Neural cell (in vitro differentiated cells): Measurements from ENCODE around the gene UBALD1. TPM values are rescaled to one million over a fixed set of nuclear protein-coding genes. Genes with fewer than 3 reads are reported as not detected.

Source experiments
- H2AFZ ChIP-seq: fragments of 200-600, 300-800 bp; sonication (generic), shearing (Covaris generic); 2 replicates; pipeline ENCODE4 v1.6.0; 2014; ENCODE audit warnings: low read depth, mild to moderate bottlenecking, antibody characterized with exemption, low read length, moderate library complexity
- H3F3A ChIP-seq: fragments of 200-600 bp; shearing (Covaris generic); 2 replicates; pipeline ENCODE4 v1.6.1; 2016; ENCODE audit warnings: mild to moderate bottlenecking, moderate library complexity, mixed read lengths, antibody characterized with exemption, low read length; ENCODE audit not compliant: insufficient read depth, poor library complexity, severe bottlenecking
- H3K27ac ChIP-seq: fragments of 200-600, 300-800 bp; sonication (generic), shearing (Covaris generic); 2 replicates; pipeline ENCODE4 v1.5.1; 2014; ENCODE audit warnings: mild to moderate bottlenecking, low read length, moderate library complexity
- H3K27me3 ChIP-seq: fragments of 300-800, 200-600 bp; sonication (generic), shearing (Covaris generic); 2 replicates; pipeline ENCODE4 v1.6.0; 2014; ENCODE audit warnings: mild to moderate bottlenecking, low read depth, low read length, moderate library complexity; ENCODE audit not compliant: insufficient read depth
- H3K36me3 ChIP-seq: fragments of 300-800, 200-600 bp; sonication (generic), shearing (Covaris generic); 2 replicates; pipeline ENCODE4 v1.5.1; 2014; ENCODE audit warnings: mild to moderate bottlenecking, antibody characterized with exemption, low read length, moderate library complexity; ENCODE audit not compliant: insufficient read depth
- H3K4me2 ChIP-seq: fragments of 300-800, 200-600 bp; sonication (generic), shearing (Covaris generic); 2 replicates; pipeline ENCODE4 v1.6.0; 2014; ENCODE audit warnings: mild to moderate bottlenecking, low read length
- H3K4me3 ChIP-seq: fragments of 300-800, 200-600 bp; sonication (generic), shearing (Covaris generic); 2 replicates; pipeline ENCODE4 v1.5.1; 2014; ENCODE audit warnings: mild to moderate bottlenecking, low read length, moderate library complexity
- H3K79me2 ChIP-seq: fragments of 200-600 bp; shearing (Covaris generic); replicated peaks from 2 replicates; pipeline ENCODE4 v1.6.0; 2014; ENCODE audit warnings: mild to moderate bottlenecking, low read length, moderate library complexity; ENCODE audit not compliant: insufficient read depth
- H3K9ac ChIP-seq: fragments of 300-800, 200-600 bp; sonication (generic), shearing (Covaris generic); 2 replicates; pipeline ENCODE4 v1.6.1; 2016; ENCODE audit warnings: mild to moderate bottlenecking, low read length, mixed read lengths
- H3K9me2 ChIP-seq: fragments of 200-600 bp; shearing (Covaris generic); 2 replicates; pipeline ENCODE4 v1.6.1; 2016; ENCODE audit warnings: mild to moderate bottlenecking, low read length, mixed read lengths; ENCODE audit not compliant: insufficient read depth
- H3K9me3 ChIP-seq: fragments of 200-600, 300-800 bp; sonication (generic), shearing (Covaris generic); 2 replicates; pipeline ENCODE4 v1.6.1; 2016; ENCODE audit warnings: mild to moderate bottlenecking, mixed run types, low read length, moderate library complexity, mixed read lengths
- H4K20me1 ChIP-seq: fragments of 200-600 bp; shearing (Covaris generic); 2 replicates; pipeline ENCODE4 v1.6.1; 2016; ENCODE audit warnings: mild to moderate bottlenecking, mixed run types; ENCODE audit not compliant: insufficient read depth
- CTCF ChIP-seq: fragments of 450-650 bp; IDR thresholded peaks from 2 replicates; pipeline ENCODE4 v1.5.1; 2014; ENCODE audit warnings: antibody characterized with exemption, mild to moderate bottlenecking, moderate library complexity; ENCODE audit not compliant: poor library complexity, severe bottlenecking
- EP300 ChIP-seq: fragments of 450-650 bp; conservative IDR thresholded peaks from 2 replicates; pipeline ENCODE4 v1.6.1; 2014; ENCODE audit warnings: antibody characterized with exemption, mild to moderate bottlenecking, moderate library complexity; ENCODE audit not compliant: poor library complexity, severe bottlenecking
- EZH2 ChIP-seq: fragments of 200-600, 300-800 bp; shearing (Covaris generic), sonication (generic); IDR thresholded peaks from 2 replicates; pipeline ENCODE4 v1.6.1; 2014; ENCODE audit warnings: antibody characterized with exemption, low read length, borderline replicate concordance, mild to moderate bottlenecking; ENCODE audit not compliant: insufficient read depth, poor library complexity, severe bottlenecking
- MXI1 ChIP-seq: fragments of 450-650 bp; conservative IDR thresholded peaks from 2 replicates; pipeline ENCODE4 v1.6.1; 2014; ENCODE audit warnings: antibody characterized with exemption, mild to moderate bottlenecking; ENCODE audit not compliant: poor library complexity, severe bottlenecking
- POLR2AphosphoS5 ChIP-seq: IDR thresholded peaks from 2 replicates; pipeline ENCODE4 v1.6.1; 2012
- RAD21 ChIP-seq: fragments of 450-650 bp; conservative IDR thresholded peaks from 2 replicates; pipeline ENCODE4 v1.6.1; 2014; ENCODE audit warnings: antibody characterized with exemption, mild to moderate bottlenecking, moderate library complexity
- SMC3 ChIP-seq: fragments of 450-650 bp; conservative IDR thresholded peaks from 2 replicates; pipeline ENCODE4 v1.6.1; 2014; ENCODE audit warnings: antibody characterized with exemption, mild to moderate bottlenecking, moderate library complexity; ENCODE audit not compliant: poor library complexity
- TAF1 ChIP-seq: IDR thresholded peaks from 2 replicates; pipeline ENCODE4 v1.6.1; 2012; ENCODE audit warnings: low read depth
- polyA plus RNA-seq: library from polyadenylated mRNA; depleted of rRNA; stranded (reverse); fragments of >200 nt; gene quantifications from 2 replicates; pipeline ENCODE4 v1.2.3, GENCODE V29; 2014
- TF ChIP-seq, protein P1 (sequence below): IDR thresholded peaks from 2 replicates; pipeline ENCODE4 v1.6.1; 2012; ENCODE audit warnings: borderline replicate concordance

UBALD1 gene
- polyA plus RNA-seq, 1 donor from 2014 or later: 3.3 TPM

- Histone ChIP-seq H2AFZ (no peak overlapping the region), H3K9ac (no peak overlapping the region), H3K4me2 (no peak overlapping the region), H4K20me1 (no peaks in the 10 kb centered on the region), H3K27me3 (no peaks in the 10 kb centered on the region), H3K36me3 (no peaks in the 10 kb centered on the region), H3F3A (no peaks in the 10 kb centered on the region), H3K79me2 (no peaks in the 10 kb centered on the region), H3K27ac (no peak overlapping the region), H3K4me3 (no peak overlapping the region), H3K9me2 (no peaks in the 10 kb centered on the region), H3K9me3 (no peaks in the 10 kb centered on the region)
- no peak for TF ChIP-seq CTCF
- TF ChIP-seq MXI1: no peak
- TF ChIP-seq RAD21: no peak
- TF ChIP-seq EP300: no peak
- TF ChIP-seq SMC3: no peak
- no peak for TF ChIP-seq POLR2AphosphoS5
- no peak for TF ChIP-seq EZH2
- TF ChIP-seq, protein P1, sequence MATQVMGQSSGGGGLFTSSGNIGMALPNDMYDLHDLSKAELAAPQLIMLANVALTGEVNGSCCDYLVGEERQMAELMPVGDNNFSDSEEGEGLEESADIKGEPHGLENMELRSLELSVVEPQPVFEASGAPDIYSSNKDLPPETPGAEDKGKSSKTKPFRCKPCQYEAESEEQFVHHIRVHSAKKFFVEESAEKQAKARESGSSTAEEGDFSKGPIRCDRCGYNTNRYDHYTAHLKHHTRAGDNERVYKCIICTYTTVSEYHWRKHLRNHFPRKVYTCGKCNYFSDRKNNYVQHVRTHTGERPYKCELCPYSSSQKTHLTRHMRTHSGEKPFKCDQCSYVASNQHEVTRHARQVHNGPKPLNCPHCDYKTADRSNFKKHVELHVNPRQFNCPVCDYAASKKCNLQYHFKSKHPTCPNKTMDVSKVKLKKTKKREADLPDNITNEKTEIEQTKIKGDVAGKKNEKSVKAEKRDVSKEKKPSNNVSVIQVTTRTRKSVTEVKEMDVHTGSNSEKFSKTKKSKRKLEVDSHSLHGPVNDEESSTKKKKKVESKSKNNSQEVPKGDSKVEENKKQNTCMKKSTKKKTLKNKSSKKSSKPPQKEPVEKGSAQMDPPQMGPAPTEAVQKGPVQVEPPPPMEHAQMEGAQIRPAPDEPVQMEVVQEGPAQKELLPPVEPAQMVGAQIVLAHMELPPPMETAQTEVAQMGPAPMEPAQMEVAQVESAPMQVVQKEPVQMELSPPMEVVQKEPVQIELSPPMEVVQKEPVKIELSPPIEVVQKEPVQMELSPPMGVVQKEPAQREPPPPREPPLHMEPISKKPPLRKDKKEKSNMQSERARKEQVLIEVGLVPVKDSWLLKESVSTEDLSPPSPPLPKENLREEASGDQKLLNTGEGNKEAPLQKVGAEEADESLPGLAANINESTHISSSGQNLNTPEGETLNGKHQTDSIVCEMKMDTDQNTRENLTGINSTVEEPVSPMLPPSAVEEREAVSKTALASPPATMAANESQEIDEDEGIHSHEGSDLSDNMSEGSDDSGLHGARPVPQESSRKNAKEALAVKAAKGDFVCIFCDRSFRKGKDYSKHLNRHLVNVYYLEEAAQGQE: no peak
- TF ChIP-seq TAF1: no peak
Observed at GRCh38 chr16:4588961-4589360, 25.7 kb downstream of the UBALD1 start.

DNA sequence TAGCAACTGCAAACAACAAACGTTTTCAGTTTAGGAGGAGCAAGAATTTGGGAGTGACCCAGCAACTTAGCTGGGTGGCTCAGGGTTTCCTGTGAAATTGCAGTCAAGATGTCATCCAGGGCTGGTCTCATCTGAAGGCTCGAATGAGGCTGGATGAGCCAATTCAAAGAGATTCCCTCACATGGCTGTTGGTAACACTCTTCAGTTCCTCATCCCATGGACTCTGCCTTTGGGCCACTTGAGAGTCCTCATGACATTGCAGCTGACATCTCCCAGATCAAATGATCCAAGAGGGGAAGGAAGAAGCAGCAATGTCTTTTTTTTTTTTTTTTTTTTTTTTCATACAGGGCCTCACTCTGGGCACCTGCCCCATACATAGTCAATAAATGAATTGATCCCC lies 26.3 kb downstream of the UBALD1 start:
- Histone ChIP-seq H3K4me3 (no peak overlapping the region), H3K27me3 (no peaks in the 10 kb centered on the region), H3K4me2 (no peak overlapping the region), H3K27ac (no peak overlapping the region), H3K36me3 (no peaks in the 10 kb centered on the region), H3K9me2 (no peaks in the 10 kb centered on the region), H3F3A (no peaks in the 10 kb centered on the region), H4K20me1 (no peaks in the 10 kb centered on the region), H3K9ac (no peak overlapping the region), H3K9me3 (no peaks in the 10 kb centered on the region), H3K79me2 (no peaks in the 10 kb centered on the region), H2AFZ (no peak overlapping the region)
- TF ChIP-seq TAF1: no peak

GRCh38 chr16:4586291-4586690 lies 28.4 kb downstream of the UBALD1 start:
- no peak for TF ChIP-seq EP300
- TF ChIP-seq TAF1: no peak
- TF ChIP-seq, protein P1: no peak
- no peak for TF ChIP-seq POLR2AphosphoS5
- TF ChIP-seq CTCF: no peak
- TF ChIP-seq RAD21: no peak
- no peak for TF ChIP-seq EZH2
- no peak for TF ChIP-seq SMC3
- no peak for TF ChIP-seq MXI1
- Histone ChIP-seq H3K9me3 (no peaks in the 10 kb centered on the region), H3K4me2 (no peak overlapping the region), H3K27me3 (no peaks in the 10 kb centered on the region), H3K27ac (no peak overlapping the region), H3F3A (no peaks in the 10 kb centered on the region), H3K9ac (no peak overlapping the region), H2AFZ (no peak overlapping the region), H3K79me2 (no peaks in the 10 kb centered on the region), H3K36me3 (no peaks in the 10 kb centered on the region), H3K9me2 (no peaks in the 10 kb centered on the region), H4K20me1 (no peaks in the 10 kb centered on the region), H3K4me3 (no peak overlapping the region)
